ENCODE measurements around the gene RAPGEF6. TPM values are rescaled to one million over a fixed set of nuclear protein-coding genes. Genes with fewer than 3 reads are reported as not detected.
A peak's percentile ranks its signal among the peaks of the same experiment; 100 is the strongest.

RAPGEF6 gene
- total and polyA plus RNA-seq, 9 of the 15 experiments (the other 6 are each of a cell fraction or from before 2014, with no cell fraction given): 2.7 to 23.4 (median 12.7) TPM

DNA sequence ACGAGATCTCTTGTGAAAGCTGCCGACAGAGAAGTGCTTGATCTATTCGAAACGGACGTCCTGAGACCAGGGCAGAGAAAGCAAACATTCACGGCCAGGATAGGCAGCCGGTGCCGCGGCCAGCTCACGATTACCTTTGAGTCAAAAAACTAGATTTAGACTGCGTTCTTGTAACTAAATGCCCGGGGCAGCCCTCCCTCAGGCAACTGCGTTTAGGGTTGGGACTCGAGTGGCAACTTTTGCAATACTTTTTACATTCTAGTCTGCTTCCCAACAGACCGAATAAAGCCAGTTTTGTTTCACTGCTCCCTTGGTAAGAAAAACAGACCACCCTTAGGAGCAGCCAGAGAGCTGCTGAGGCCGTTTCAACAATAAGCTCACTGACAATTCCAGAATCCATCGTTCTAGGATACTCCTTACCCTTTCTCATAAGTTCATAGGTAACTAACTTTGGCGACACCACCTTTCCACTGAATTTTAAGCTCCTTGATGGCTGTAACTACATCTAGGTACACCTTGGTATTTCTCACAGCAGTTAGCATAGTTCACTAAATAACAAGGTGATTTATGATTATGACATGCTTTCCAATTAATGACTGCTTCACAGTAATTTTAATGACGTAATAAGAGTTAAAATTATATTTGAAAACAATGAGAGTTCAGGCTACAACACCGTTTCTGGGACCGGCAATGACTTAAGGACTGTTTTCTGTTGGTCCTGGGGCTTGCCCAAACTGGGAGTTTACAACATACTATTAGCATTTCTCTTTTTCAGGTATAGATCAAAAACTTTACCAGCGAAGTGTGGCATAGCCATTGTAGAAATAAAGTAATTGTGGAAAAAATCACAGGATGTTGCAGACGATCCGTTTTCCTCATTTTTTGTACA lies 899 bp upstream of the RAPGEF6 start:
- no peak for FAIRE-seq
- Histone ChIP-seq H3K36me3 (ENCODE audit: control insufficient read depth, insufficient read depth, low read length) (peaks cover 15% of the 10 kb centered on the region), H4K20me1 (replicated peaks; ENCODE audit: control insufficient read depth, insufficient read depth, low read length) (peaks cover 10% of the 10 kb centered on the region), H3K27me3 (ENCODE audit: control insufficient read depth in 2 of 2, insufficient read depth in 2 of 2, low read length in 2 of 2) (no peaks in the 10 kb centered on the region), H3K79me2 (ENCODE audit: control insufficient read depth, insufficient read depth, low read length) (peaks cover 41% of the 10 kb centered on the region), H3K4me1 (replicated peaks in 1 of 2; ENCODE audit: control insufficient read depth in 2 of 2, insufficient read depth in 2 of 2, low read length in 2 of 2) (peaks cover 14 to 47% of the 10 kb centered on the region in 2 experiments; a peak in 4 of 5 replicates), H3K27ac (ENCODE audit: extremely low read depth, low read depth, low read length) (peak overlapping the region; percentile 99), H2AFZ (ENCODE audit: low read depth, low read length) (peak overlapping the region; percentile 73), H3K4me3 (peak overlapping the region; percentile 70), H3K9ac (ENCODE audit: insufficient read depth in 1 of 2, low read depth in 2 of 2, low read length in 2 of 2) (peak overlapping the region; percentile 92 to 99), H3K9me3 (replicated peaks; ENCODE audit: control insufficient read depth, insufficient read depth, low read depth, low read length) (no peaks in the 10 kb centered on the region), H3K9me1 (ENCODE audit: control insufficient read depth, insufficient read depth, low read length) (peaks cover 4% of the 10 kb centered on the region), H3K4me2 (ENCODE audit: insufficient read depth, low read length) (peak overlapping the region; percentile 99)
- DNase-seq (ENCODE audit: extremely low read depth in 1 of 4, low spot score in 3 of 4): peak in 2 of 4 experiments; percentile 15 to 43
- intact Hi-C loops (cut with micrococcal nuclease): loop anchor here (1.0 to 5.0 kb wide), 4 partner anchors 47 to 374 kb away; partner anchors contain the start of gene FNIP1
- ChIA-PET POLR2A (interaction anchor here (0.7 to 1.4 kb wide), 11 partner anchors 9 to 427 kb away, joined by 3 to 7 read pairs (median 4); partner anchors contain the start of gene FNIP1), CTCF (ENCODE audit: low intra/inter-chr PET ratio) (no interaction called here)
- ATAC-seq: no peak
- in situ Hi-C loops (cut with MboI): no loop called here
- BruUV-seq (replicated peaks): TSS peak; percentile 99
- 1% methylated on average over 24 of the region's 24 CpGs for WGBS (ENCODE audit: insufficient coverage, low coverage, missing lambda C conversion rate)
- TF ChIP-seq GTF2F1 (IDR thresholded peaks at IDR 0.05; ENCODE audit: low read depth, low read length) (no peak), MXI1 (IDR thresholded peaks at IDR 0.05; ENCODE audit: low read depth, low read length) (0 out of 2 replicates have a peak, but pooled peaks have one; percentile 16), SREBF2 (CRISPR knock-in tag; IDR thresholded peaks at IDR 0.05) (no peak), ZNF75A (CRISPR knock-in tag; IDR thresholded peaks at IDR 0.05) (peak; percentile 70; the same call in 1 of the 2 replicates), TCF3 (CRISPR knock-in tag; IDR thresholded peaks at IDR 0.05) (0 out of 2 replicates have a peak, but pooled peaks have one; percentile 1), RB1 (IDR thresholded peaks at IDR 0.05; ENCODE audit: low read depth) (peak; percentile 60; the same call in 1 of the 2 replicates), RREB1 (CRISPR knock-in tag; IDR thresholded peaks at IDR 0.05) (peak; percentile 77; the same call in 1 of the 2 replicates), ETS1 (conservative IDR thresholded peaks at IDR 0.05; ENCODE audit: control insufficient read depth, low read depth, low read length) (no peak), ZSCAN32 (CRISPR knock-in tag; IDR thresholded peaks at IDR 0.05) (peak; percentile 77), ZC3H4 (CRISPR knock-in tag; IDR thresholded peaks at IDR 0.05; ENCODE audit: borderline replicate concordance) (no peak)
- TF ChIP-seq, protein P1, sequence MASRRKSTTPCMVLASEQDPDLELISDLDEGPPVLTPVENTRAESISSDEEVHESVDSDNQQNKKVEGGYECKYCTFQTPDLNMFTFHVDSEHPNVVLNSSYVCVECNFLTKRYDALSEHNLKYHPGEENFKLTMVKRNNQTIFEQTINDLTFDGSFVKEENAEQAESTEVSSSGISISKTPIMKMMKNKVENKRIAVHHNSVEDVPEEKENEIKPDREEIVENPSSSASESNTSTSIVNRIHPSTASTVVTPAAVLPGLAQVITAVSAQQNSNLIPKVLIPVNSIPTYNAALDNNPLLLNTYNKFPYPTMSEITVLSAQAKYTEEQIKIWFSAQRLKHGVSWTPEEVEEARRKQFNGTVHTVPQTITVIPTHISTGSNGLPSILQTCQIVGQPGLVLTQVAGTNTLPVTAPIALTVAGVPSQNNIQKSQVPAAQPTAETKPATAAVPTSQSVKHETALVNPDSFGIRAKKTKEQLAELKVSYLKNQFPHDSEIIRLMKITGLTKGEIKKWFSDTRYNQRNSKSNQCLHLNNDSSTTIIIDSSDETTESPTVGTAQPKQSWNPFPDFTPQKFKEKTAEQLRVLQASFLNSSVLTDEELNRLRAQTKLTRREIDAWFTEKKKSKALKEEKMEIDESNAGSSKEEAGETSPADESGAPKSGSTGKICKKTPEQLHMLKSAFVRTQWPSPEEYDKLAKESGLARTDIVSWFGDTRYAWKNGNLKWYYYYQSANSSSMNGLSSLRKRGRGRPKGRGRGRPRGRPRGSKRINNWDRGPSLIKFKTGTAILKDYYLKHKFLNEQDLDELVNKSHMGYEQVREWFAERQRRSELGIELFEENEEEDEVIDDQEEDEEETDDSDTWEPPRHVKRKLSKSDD (conservative IDR thresholded peaks at IDR 0.05; ENCODE audit: low read length): no peak

All from K562 (cell line).